Measurements from ENCODE around the gene TTC9. TPM values are rescaled to one million over a fixed set of nuclear protein-coding genes. Genes with fewer than 3 reads are reported as not detected.

TTC9 gene
- total and polyA plus RNA-seq, 10 of the 15 experiments (the other 5 are each of a cell fraction or from before 2014, with no cell fraction given) = 0.87 to 15.8 (median 7.8) TPM

DNA sequence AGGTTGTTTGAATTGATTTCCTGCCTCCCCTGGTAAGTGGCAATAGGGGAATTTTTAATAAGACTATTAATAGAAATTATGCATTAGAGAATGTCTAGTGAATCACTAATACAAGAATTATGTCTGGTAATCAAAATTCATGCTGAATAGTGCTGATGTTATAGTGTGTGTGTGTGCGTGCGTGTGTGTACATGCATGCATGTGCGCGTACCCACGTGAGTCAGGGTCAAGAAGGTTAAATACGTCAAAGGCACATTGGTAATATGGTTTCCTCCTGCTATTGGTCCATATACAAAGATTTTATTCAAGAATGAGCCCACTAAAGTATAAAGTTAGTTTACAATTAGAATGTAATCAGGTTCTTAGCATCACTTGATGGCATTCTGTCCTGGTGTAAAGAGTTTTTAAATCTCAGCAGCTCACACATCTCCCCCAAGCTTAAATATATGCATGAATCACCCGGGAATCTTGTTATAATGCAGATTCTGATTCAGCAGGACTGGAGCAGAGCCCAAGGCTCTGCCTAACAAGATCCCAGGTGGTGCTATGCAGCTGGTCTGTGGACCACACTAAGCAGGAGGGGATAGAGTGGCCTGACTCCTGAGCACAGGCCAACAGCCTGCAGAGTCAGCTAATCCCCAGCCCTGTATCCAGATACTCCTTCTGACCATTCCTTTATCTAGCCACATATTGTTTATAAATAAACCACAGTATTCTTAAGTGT, 43.9 kb downstream of the TTC9 start:
- no peak for TF ChIP-seq RCOR1 (conservative IDR thresholded peaks at IDR 0.05; ENCODE audit: low read depth, low read length)
- no peak for TF ChIP-seq ZNF217 (IDR thresholded peaks at IDR 0.05)
- TF ChIP-seq ELK1 (IDR thresholded peaks at IDR 0.05; ENCODE audit: low read depth, low read length) = no peak
- no peak for TF ChIP-seq EZH2 (IDR thresholded peaks at IDR 0.05; ENCODE audit: borderline replicate concordance, control insufficient read depth, low read depth, low read length)
- TF ChIP-seq SMC3 (IDR thresholded peaks at IDR 0.05; ENCODE audit: borderline replicate concordance, low read length) = no peak
- TF ChIP-seq ZZZ3 (IDR thresholded peaks at IDR 0.05; ENCODE audit: control insufficient read depth, insufficient read length, low read depth) = no peak
- no peak for TF ChIP-seq TCF7 (IDR thresholded peaks at IDR 0.05; ENCODE audit: borderline replicate concordance)
- TF ChIP-seq CBX3 (IDR thresholded peaks at IDR 0.05; ENCODE audit: borderline replicate concordance, low read depth) = no peak
- no peak for TF ChIP-seq ZBTB33 (IDR thresholded peaks at IDR 0.05)
- TF ChIP-seq ZNF622 (IDR thresholded peaks at IDR 0.05) = no peak
- intact Hi-C loops (cut with micrococcal nuclease; ENCODE audit: unreplicated experiment) = no loop called here
- POLR2A ChIA-PET = interaction anchor here (0.6 kb wide), 1 partner anchor 140 kb away, joined by 6 read pairs; no protein-coding TSS in a partner anchor
- DNase-seq (ENCODE audit: low read depth, low spot score) (no peak), ATAC-seq (no peak), FAIRE-seq (no peak)
- H3K27ac ChIP-seq (ENCODE audit: control insufficient read depth, insufficient read depth) = no peak overlapping the region
- no TSS peak for BruUV-seq (replicated peaks)
- H3K4me3 ChIP-seq = no peak overlapping the region
- H3K4me2 ChIP-seq (ENCODE audit: control insufficient read depth, insufficient read depth) = no peak overlapping the region
- H2AFZ ChIP-seq (ENCODE audit: control insufficient read depth, low read depth, low read length) = no peak overlapping the region
- no peak overlapping the region for H3K9ac ChIP-seq (ENCODE audit: control insufficient read depth, insufficient read depth, low read length)
- no peaks in the 10 kb centered on the region for H3K27me3 ChIP-seq (replicated peaks in 1 of 2; ENCODE audit: control insufficient read depth in 2 of 2, insufficient read depth in 2 of 2, low read length in 1 of 2)
- no peaks in the 10 kb centered on the region for H4K20me1 ChIP-seq (ENCODE audit: control insufficient read depth, insufficient read depth)
- H3K9me3 ChIP-seq (replicated peaks; ENCODE audit: control insufficient read depth, insufficient read depth, low read length) = no peaks in the 10 kb centered on the region
- RAD21 ChIA-PET (ENCODE audit: unreplicated experiment) = no interaction called here
- in situ Hi-C loops (cut with MboI) = no loop called here
- H3K4me1 ChIP-seq (ENCODE audit: control insufficient read depth, insufficient read depth, low read length) = no peaks in the 10 kb centered on the region
- SMC1A ChIA-PET (ENCODE audit: uncharacterized antibody, unreplicated experiment) = interaction anchor here (1.0 kb wide), 1 partner anchor 11 kb away, joined by 3 read pairs; no protein-coding TSS in a partner anchor
- CTCF ChIA-PET = no interaction called here
- no peaks in the 10 kb centered on the region for H3K36me3 ChIP-seq (ENCODE audit: control insufficient read depth in 2 of 2, insufficient read depth in 2 of 2, low read length in 1 of 2)
- no peaks in the 10 kb centered on the region for H3K79me2 ChIP-seq (ENCODE audit: control insufficient read depth, insufficient read depth, low read length)
- 90% methylated on average over 7 of the region's 7 CpGs for WGBS (ENCODE audit: insufficient coverage, insufficient replicate concordance, low lambda C conversion rate, missing lambda C conversion rate)

All from GM12878 (cell line).